ENCODE results near the gene USP35. TPM values are rescaled to one million over a fixed set of nuclear protein-coding genes. Genes with fewer than 3 reads are reported as not detected.
"Not testable (repeated sequence)": the region's sequence is repeated elsewhere in the genome, so short reads cannot be mapped to it uniquely, and the experiment has no call there.

USP35 gene
- polyA plus RNA-seq, 3 donors, result 4.1 to 5.1 (median 4.9) TPM

DNA sequence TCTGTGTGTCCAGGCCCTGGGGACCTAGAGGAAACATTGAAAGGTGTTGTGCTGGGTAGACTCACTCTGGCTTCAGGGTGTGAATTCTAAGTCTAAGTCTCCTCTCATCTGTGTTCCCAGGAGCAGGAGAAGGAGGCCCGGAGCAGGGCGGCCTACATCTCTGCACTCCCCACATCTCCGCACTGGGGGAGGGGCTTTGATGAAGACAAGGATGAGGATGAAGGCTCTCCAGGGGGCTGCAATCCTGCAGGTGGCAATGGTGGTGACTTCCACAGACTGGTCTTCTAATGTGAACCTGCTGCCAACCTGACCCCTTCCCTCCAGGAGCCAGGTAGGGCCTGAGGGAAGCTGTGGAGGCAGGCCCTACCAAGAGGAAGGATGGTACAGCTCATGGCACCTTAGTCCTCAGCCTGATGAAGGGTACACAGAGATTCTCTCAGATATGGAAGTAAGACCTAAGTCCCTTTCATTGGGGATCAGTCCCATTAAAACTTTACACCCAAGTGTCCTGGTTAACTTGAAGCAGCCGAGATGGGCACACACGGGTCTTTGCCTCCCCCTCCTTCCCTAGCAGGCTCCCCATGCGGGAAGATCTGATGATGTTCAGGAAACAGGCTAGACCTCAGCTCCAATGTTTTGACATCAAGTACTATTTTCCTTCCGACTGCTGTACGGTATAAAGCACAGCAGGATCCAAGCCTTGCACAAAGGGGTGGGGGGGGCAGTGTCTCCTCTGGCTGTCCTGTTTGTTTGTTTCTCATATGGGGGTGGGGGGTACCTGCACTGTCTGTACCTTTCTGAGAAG lies 25.0 kb downstream of the USP35 start:
- no peak for DNase-seq (ENCODE audit: low read depth in 3 of 3, low spot score in 2 of 3)

DNA sequence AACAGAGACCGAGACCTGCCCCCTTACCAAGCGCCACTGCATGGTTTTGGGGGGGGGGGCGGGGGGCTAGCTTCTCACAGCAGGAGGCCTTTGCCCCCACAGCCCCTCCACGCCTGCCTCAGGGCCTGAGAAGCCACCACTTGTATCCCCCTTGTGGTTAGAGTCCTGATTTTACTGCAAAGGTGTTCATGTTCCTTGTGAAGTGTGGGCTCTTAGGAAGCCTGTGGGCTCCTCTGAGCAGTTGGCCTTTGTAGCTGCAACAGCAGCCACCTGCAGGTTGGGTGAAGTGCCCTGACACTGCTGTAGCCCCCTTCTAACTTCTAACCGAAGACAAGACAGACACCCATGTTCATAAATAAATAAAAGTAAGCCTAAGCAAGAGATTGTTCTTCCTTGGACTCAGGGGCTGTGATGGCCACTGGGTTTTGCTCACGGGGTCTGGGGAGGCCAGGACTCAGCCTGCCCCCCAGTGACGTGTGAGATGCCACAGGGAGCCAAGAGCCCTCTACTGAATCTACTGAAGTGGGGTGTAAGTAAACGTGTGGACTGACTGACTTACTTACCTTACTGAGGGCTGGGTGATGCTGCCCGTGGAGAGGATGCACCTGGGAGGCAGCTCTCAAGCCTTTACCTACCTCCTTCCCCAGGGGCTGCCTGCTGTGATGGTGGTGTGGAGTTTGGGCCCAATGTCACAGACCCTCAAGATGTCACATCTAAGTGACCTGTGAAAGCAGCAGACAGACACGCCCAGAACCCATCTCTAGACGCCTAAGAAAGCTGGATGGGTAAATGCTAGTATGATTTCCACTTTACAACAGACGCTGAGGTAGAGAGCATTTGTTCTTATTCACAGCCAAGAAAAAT lies 25.8 kb downstream of the USP35 start:
- no peak for DNase-seq (ENCODE audit: low read depth in 3 of 3, low spot score in 2 of 3)

DNA sequence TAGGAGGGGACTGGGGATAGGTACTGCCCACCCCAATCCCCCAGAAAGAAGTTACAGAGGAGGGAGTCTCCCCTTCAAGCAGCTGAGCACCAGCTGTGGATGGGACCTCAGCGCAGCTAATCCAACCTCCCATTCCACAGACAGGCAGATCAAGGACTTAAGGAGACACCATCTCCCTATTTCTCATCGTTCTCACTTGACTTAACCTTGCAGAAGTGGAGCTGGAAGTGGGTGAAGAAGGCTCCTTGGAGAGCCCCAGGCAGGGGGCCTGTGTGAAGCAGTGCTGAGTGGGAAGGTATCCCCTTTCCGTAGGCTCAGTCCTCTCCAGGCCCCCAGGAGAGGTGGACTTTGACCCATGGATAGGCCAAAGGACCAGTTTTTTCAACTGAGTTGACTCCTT lies 27.3 kb downstream of the USP35 start:
- DNase-seq (ENCODE audit: low read depth in 3 of 3, low spot score in 2 of 3), result no peak

DNA sequence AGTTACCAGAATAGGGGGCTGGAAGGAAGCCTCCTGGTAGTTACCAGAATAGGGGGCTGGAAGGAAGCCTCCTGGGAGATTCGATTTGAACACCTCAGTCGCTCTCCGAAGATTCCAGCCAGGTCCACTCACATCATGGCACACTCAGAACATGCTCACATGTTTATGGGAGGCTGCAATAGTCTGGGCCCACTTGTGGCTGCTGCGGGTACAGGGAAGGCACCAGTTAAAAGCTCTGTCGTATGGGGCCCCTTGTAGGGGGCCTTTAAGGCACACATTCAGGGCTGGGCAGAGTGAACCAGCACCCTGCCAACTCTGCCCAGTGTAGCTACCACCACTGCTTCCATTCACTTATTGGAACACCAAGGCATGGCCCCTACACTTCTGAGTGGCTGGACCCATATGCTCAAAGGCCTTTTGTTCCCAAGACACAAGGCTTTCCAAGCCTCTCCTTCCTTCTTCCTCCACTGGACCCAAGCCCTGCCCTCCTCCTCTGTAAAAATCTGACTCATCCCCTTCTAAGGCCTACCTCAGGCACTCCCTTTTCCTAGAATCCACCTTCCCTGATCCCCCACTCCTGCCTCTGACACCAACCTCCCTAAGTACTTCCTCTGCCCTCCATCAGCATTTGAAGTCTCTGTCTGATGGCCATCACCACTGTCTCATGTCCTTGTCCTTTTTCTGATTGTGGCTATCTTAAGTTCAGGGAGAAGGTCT lies 28.0 kb downstream of the USP35 start:
- no peak for DNase-seq (ENCODE audit: low read depth in 3 of 3, low spot score in 2 of 3)

DNA sequence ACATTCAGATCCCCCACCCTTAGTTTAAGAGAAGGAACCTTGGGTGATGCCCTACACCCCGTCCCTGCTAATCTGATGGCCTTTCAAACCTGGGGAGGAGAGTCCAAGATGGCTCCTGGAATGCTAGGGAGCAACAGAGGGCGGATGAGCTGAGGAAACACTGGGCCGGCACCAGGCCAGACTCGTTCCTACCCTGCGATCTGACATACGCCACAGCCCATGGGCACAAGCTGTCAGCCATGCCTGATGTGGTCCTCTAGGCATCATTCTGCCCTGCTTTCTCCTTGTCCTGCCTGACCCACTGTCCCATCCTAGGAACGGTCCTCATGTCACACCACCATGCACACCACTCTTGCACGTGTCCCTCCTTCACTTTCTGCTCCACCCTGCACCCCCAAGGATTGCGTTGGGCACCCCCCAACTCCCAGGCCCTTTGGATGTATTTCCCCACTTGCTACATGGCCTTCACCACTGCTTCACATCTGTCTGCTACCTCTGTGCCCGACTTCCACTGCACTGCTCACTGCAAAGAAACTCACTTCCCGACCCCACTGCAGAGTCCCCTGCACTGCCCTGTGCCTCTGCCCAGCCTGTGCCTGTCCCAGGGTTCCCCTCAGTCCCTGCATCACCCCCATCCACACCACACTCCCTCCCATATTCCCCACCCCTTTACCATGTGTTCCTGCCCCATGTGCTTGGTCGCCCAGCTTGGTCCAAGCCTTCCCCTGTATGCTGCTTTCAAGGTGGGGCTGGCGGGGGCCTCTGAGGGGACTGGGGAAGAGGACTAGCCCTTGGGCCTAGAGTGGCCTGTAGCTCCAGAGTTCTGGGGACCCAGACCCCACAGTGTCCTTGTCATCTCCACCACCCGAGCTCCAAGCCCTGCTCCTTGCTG lies 29.2 kb downstream of the USP35 start:
- DNase-seq (ENCODE audit: low read depth in 3 of 3, low spot score in 2 of 3), result no peak

DNA sequence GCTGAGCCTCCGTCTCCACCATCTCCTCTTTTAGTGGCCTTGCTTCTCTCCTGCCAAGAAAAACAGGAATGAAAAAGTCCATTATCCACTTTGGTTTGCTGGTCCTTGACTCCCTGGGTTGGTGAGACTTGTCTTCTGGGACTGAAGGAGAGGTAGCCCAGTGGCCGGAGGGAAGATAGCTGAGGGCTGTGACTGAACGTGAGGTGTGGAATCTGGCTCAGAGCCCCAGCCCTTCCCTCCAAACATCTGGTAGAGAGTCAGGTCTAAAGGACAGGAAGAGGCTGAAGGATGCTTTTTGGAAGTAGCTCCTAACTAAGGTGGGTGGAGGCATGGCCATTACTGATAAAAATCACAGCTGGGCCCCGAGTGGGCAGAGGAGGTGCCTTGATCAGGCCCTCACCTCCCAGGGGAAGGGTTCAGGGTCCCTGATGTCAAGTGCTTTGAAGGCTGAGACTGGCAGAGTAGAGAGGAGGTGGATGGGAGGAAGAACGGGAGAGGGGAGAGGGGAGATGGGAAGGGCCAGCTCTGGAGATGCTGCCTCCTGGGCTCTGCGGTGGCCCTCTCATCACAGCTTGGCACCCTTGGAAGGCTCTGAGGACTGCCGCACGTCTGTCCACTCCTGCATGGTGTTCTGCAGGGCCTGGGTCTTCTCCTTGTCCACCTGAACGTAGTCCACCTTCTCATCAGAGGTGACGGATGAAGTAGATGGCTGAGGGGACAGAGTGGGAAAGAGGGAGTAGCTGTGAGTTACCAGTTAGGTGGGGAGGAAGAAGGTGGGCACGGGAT lies 30.2 kb downstream of the USP35 start:
- DNase-seq (ENCODE audit: low read depth in 3 of 3, low spot score in 2 of 3), result no peak

DNA sequence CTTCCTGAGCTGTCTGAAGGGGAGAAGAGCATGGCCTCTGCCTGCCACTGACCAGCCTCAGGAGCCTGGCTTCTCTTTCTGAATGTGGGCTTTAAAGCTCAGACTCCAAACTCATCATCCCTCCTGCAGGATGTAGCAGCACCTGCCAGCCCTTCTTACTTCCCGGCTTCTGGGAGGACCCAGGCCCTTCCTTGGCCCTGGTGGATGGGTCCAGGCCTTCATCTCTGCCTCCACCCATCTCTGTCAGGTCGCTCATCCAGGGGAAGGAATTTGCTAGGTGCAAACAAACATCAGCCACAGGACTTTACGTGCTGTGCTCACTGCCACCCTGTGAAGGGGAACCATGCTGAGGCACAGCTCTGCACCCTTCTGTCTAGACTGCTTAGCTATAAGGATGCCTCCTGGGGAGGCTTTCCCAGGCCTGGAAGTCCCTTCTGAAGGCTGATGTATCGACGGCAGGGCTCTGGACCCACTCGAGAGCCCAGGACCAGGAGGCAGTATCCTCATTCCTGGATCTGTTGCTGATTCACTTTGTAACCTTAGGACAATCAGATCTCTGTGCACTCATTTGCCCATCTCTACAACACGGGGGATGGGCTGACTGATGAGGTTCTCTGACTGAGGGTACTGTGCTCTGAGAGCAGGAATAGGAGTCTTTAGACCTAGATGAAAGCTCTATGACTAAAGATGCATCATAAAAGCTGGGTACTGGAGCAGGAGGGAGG lies 30.9 kb downstream of the USP35 start:
- DNase-seq (ENCODE audit: low read depth in 3 of 3, low spot score in 2 of 3), result no peak

DNA sequence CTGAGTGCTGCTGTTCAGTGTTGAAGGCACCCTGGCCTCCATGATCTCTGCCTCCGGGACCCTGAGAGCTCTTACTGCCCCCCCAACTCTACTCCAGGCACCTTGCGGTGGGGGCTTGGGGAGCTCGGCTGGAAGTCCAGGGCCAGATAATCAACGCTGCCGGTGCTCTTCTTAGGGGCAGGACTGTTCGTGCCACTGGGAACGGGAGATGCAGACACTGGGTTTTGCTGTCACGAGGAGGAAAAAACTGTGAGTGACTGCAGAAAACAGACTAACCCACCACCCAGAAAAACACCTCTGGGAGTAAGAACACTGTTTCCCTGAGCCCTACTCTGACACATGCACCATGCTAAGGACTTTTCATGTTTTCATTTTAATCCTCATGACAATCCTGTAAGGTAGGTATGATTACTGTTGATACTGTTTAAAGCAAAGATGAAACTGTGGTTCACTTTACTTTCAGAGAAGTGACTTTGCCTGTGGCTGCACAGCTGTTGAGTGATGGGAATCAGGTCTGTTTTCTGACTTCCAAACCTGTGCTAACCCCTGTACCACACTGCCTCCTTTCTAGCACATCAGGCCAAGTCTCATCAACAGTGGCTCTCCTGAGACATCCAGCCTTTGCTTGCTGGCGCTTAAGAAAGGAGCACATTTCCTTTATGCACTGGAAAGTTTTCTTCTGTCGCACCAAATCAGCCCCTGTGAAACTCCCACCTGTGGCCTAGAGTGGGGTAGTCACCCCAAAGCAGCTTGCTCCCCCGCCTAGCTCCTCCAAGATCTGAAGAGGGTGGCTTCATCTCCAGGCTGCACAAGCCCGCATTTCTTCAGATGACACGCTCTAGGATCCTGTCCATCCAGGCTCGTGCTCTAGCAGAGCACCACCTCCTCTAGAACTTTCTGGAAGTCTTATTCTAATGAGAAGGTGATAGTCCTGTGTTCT lies 31.8 kb downstream of the USP35 start:
- DNase-seq (ENCODE audit: low read depth in 3 of 3, low spot score in 2 of 3), result no peak

DNA sequence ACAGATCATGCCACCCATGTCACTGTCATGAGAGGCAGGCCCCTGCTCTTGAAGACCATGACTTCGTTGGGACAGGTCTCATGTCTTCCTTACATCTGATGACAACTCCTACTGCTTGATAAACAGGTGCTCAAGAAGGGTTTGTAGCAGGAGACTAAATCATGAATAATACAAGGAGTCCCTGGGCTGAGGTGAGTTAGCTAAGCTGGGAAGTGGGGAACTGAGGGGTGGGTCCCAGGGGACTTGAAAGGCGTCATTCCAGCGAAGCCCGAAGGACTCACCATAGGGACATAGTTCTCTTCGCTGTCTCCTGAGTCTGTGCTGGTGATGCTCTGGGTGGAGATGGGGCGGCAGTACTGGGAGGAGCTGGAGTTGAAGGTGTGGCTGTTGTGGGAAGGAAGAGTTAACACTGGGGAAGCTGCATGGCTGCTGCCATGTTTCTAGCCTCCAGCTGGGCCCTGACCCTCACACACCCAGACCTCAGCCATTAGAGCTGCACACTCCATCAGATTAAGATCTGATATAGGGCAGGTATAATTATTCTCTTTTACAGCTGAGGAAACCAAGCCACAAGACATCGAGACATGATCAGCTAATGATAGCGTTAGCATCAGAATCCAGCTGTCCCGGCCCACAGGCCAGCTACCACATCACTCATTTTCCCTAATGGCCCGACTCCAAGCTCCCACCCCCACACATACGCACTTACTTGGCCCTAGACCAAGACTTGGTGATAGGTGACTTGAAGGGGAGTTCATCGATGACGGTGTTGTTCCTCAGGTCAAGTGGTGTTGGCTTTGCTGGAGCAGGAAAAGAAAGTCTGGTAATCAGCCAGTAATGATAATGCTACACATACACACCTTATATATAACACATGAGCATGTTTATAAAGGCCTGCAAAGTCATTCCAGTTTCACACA lies 32.9 kb downstream of the USP35 start:
- DNase-seq (ENCODE audit: low read depth in 3 of 3, low spot score in 2 of 3), result no peak

DNA sequence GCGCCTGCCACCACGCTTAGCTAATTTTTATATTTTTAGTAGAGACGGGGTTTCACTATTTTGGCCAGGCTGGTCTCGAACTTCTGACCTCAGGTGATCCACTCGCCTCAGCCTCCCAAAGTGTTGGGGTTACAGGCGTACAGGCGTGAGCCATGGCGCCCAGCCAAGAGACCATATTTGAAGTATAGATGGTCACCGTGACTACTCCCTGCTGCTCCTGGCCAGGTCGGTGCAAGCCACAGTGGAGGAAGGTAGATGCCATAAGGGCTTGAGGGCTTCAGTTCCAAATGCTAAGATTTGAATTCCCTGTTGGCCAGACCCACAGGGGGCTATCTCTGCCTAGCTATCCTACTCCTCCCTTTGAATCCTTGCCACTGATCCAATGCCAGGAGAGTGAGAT lies 34.0 kb downstream of the USP35 start:
- not testable (repeated sequence) for DNase-seq (ENCODE audit: low read depth in 3 of 3, low spot score in 2 of 3)

DNA sequence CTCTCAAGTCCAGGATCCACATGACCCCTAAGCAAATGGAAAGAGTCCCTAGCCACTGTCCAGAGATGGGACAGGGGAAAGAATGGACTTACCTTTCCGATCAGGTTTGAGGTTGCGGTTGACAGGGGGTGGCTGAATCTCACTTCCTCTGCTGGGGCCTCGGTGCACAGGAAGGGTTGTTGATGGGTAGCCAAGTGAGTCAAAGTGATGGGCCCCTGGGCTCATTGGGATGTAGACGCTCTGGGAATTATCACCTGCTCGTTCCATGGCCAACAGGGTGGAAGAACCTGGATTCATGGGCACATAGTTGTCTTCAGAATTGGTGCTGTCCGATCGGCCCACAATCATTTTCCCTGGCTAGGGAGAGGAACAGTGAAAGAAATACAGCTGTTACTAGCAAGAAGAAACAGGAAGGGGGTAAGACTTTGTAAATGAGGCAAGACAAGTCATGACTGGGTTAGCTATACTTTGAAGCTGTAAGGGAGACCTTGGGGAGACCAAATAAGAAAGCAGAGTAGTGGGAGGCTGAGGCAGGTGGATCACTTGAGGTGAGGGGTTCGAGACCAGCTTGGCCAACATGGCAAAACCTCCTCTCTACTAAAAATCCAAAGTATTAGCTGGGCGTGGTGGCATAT lies 34.7 kb downstream of the USP35 start:
- DNase-seq (ENCODE audit: low read depth in 3 of 3, low spot score in 2 of 3), result no peak

DNA sequence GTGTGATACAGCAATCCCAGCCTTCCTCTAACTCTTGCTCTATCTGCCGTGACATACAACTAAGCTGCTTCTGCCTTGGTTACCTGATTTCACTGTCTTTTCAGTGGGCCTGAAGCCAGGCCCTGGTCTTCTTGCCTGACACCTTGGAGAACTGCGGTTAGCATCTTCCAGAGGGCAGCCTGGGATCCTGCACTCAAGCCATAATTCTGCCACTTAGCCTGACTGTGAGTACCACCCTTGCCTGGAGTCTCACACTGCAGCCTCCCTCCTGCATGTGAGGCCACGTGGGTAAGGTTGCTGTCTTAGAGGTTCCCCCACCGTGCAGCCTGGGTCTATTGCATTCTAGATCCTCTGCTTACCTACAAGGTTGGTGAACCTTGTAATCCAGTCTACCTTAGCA lies 35.8 kb downstream of the USP35 start:
- no peak for DNase-seq (ENCODE audit: low read depth in 3 of 3, low spot score in 2 of 3)

DNA sequence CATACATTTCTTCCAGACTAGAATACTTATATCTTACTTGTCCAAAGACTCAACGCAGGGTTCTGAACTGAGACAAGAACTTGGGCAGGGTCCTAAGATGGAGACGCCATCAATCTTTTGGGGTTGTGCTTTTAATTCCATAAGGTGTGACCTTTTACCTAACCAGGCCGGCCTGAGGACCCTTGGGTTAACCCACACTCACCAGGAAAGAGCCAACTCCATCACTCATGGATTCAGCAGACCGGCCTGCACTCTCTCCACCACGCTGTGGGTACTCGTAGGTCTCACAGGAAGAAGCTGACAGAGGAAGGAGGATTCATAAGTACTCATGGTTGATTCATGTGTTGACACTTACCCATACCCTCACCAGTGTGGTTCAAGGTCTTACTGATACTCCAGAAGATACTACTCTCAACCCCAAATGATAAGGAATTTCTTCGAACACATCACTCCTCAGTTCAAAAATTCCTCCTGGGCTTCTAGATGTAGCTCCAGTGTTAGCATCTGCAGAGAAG lies 36.2 kb downstream of the USP35 start:
- DNase-seq (ENCODE audit: low read depth in 3 of 3, low spot score in 2 of 3), result no peak

DNA sequence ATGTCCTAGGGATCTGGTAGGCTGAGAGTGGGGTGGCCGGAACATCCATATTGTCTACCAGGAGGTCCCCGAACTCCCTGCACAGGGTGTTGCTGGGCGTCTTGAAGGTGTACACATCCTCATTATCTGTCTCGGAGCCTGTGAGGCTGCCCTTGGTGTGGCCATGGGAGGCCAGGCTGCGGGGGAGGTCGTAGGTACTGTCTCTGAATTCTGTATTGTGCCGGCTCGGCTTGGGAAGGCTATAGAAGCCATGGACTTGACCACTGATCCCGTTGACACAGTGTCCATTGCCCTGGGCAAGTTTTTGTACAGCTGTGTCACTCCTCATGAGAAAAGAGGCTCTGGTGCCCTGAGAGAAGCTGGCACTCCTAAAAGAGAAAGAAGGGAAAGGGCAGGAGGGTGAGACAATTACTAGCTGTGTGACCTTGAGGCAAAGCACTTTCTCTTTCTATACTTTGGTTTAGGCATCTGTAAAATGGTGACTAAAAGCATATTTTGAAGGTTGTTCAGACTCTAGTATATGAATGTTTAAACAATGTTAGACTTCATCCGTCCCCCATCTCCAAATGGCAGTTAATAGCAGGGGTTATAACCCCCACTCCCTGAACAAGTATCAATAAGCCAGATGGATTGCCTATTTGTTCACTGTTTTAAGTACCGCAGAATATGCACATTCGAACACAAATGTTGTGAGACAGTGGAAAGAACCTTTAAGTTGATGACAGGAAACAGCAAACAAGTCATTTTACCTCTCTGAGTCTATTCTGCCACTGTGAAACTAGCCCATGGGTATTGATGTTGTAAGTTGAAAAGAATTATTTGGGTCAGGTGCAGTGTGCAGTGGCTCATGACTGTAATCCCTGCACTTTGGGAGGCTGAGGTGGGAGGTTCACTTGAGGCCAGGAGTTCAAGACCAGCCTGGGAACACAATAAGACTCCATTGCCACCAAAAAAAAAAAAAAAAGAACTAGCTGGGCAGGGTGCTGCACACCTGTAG lies 38.3 kb downstream of the USP35 start:
- no peak for DNase-seq (ENCODE audit: low read depth in 3 of 3, low spot score in 2 of 3)

DNA sequence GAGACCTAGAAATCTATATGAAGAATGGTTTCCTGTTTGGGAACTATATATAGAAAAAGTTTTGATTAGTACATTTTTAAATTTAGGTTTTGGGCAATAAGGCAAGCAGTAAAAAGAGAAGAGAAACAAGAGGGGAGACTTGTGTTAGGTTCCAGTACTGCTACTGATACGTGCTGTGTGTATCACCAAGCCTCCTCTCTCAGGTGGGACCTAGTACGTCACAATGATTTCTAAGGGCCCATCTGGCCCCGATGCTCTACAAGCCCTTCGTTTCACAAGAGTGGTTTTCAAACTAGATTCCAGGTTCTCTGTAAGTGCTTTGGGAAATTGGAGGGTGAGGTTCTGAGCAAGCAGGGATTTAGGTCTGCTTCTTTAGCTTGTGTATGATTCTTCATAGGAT lies 39.2 kb downstream of the USP35 start:
- DNase-seq (ENCODE audit: low read depth in 3 of 3, low spot score in 2 of 3), result no peak

Data from right renal cortex interstitium (tissue), 3 donors.